ENCODE data around the gene RNF135.
"Not testable (repeated sequence)": the region's sequence is repeated elsewhere in the genome, so short reads cannot be mapped to it uniquely, and the experiment has no call there.

The RNF135 gene

GRCh38 chr17:30969989-30970830 is 629 bp upstream of the RNF135 start:
- no peak for ATAC-seq
- no peaks in the 10 kb centered on the region for H3K9me3 Mint-ChIP-seq
- peaks cover 29% of the 10 kb centered on the region for H3K4me1 Mint-ChIP-seq

GRCh38 chr17:30975042-30975820 is 4.4 kb downstream of the RNF135 start:
- Mint-ChIP-seq H3K4me1 (peaks cover 25% of the 10 kb centered on the region), H3K9me3 (no peaks in the 10 kb centered on the region), H3K27ac (peak overlapping the region; percentile 32), H3K4me3 (no peak overlapping the region), H3K36me3 (peaks cover 24% of the 10 kb centered on the region)
- DNase-seq (ENCODE audit: low spot score in 2 of 2), result no peak
- peak; percentile 39 for ATAC-seq

More at GRCh38 chr17:30969989-30970830, 629 bp upstream of the RNF135 start:
- Mint-ChIP-seq H3K27ac (peak overlapping the region; percentile 96), H3K4me3 (peak overlapping the region; percentile 96), H3K36me3 (peaks cover 13% of the 10 kb centered on the region)
- no peak for DNase-seq (ENCODE audit: low spot score in 2 of 2)

- not testable (repeated sequence) for DNase-seq (ENCODE audit: low spot score in 2 of 2); H3K9me3 Mint-ChIP-seq; ATAC-seq; H3K27ac Mint-ChIP-seq; H3K4me3 Mint-ChIP-seq
- peaks cover 13% of the 10 kb centered on the region for H3K36me3 Mint-ChIP-seq
- peaks cover 17% of the 10 kb centered on the region for H3K4me1 Mint-ChIP-seq
Measured at GRCh38 chr17:30979919-30980318, 9.1 kb downstream of the RNF135 start.

GRCh38 chr17:30981531-30982519 is 11.0 kb downstream of the RNF135 start:
- Mint-ChIP-seq H3K9me3 (no peaks in the 10 kb centered on the region), H3K4me3 (no peak overlapping the region), H3K4me1 (peaks cover 10% of the 10 kb centered on the region), H3K36me3 (peaks cover 5% of the 10 kb centered on the region), H3K27ac (peak overlapping the region; percentile 33)
- ATAC-seq (peak; percentile 72), DNase-seq (ENCODE audit: low spot score in 2 of 2) (no peak)

GRCh38 chr17:30982855-30983254 is 12.0 kb downstream of the RNF135 start:
- H3K36me3 Mint-ChIP-seq, result peaks cover 8% of the 10 kb centered on the region
- peaks cover 10% of the 10 kb centered on the region for H3K4me1 Mint-ChIP-seq
- no peaks in the 10 kb centered on the region for H3K9me3 Mint-ChIP-seq
- no peak overlapping the region for H3K4me3 Mint-ChIP-seq
- no peak for DNase-seq (ENCODE audit: low spot score in 2 of 2)
- peak overlapping the region; percentile 33 for H3K27ac Mint-ChIP-seq
- ATAC-seq, result peak; percentile 83

GRCh38 chr17:30990458-30990857 is 19.6 kb downstream of the RNF135 start:
- H3K4me3 Mint-ChIP-seq, result no peak overlapping the region
- peaks cover 54% of the 10 kb centered on the region for H3K36me3 Mint-ChIP-seq
- no peaks in the 10 kb centered on the region for H3K9me3 Mint-ChIP-seq
- ATAC-seq (no peak), DNase-seq (ENCODE audit: low spot score in 2 of 2) (no peak)
- no peak overlapping the region for H3K27ac Mint-ChIP-seq
- H3K4me1 Mint-ChIP-seq, result no peaks in the 10 kb centered on the region

- Mint-ChIP-seq H3K9me3 (no peaks in the 10 kb centered on the region), H3K27ac (no peak overlapping the region), H3K4me3 (no peak overlapping the region), H3K36me3 (peaks cover 63% of the 10 kb centered on the region), H3K4me1 (no peaks in the 10 kb centered on the region)
- ATAC-seq, result no peak
- peak in 1 of 2 donors; percentile 23 for DNase-seq (ENCODE audit: low spot score in 2 of 2)
Measured at GRCh38 chr17:30992551-30992950, 21.7 kb downstream of the RNF135 start.

GRCh38 chr17:30995347-30995746 is 24.5 kb downstream of the RNF135 start:
- H3K4me1 Mint-ChIP-seq, result no peaks in the 10 kb centered on the region
- DNase-seq (ENCODE audit: low spot score in 2 of 2) (peak in 1 of 2 donors; percentile 20), ATAC-seq (no peak)
- peaks cover 52% of the 10 kb centered on the region for H3K36me3 Mint-ChIP-seq
- no peak overlapping the region for H3K27ac Mint-ChIP-seq
- H3K9me3 Mint-ChIP-seq, result no peaks in the 10 kb centered on the region
- no peak overlapping the region for H3K4me3 Mint-ChIP-seq

- ATAC-seq (no peak), DNase-seq (ENCODE audit: low spot score in 2 of 2) (no peak)
- no peaks in the 10 kb centered on the region for H3K9me3 Mint-ChIP-seq
- H3K4me3 Mint-ChIP-seq, result no peak overlapping the region
- no peaks in the 10 kb centered on the region for H3K4me1 Mint-ChIP-seq
- no peak overlapping the region for H3K27ac Mint-ChIP-seq
- peaks cover 44% of the 10 kb centered on the region for H3K36me3 Mint-ChIP-seq
Measured at GRCh38 chr17:30996486-30996885, 25.6 kb downstream of the RNF135 start.

GRCh38 chr17:30997270-30997669 is 26.4 kb downstream of the RNF135 start:
- H3K27ac Mint-ChIP-seq, result no peak overlapping the region
- DNase-seq (ENCODE audit: low spot score in 2 of 2) (no peak), ATAC-seq (no peak)
- H3K4me3 Mint-ChIP-seq, result no peak overlapping the region
- H3K36me3 Mint-ChIP-seq, result peaks cover 44% of the 10 kb centered on the region
- H3K9me3 Mint-ChIP-seq, result no peaks in the 10 kb centered on the region
- H3K4me1 Mint-ChIP-seq, result no peaks in the 10 kb centered on the region

GRCh38 chr17:30997842-30998241 is 27.0 kb downstream of the RNF135 start:
- DNase-seq (ENCODE audit: low spot score in 2 of 2) (no peak), ATAC-seq (no peak)
- H3K36me3 Mint-ChIP-seq, result peaks cover 44% of the 10 kb centered on the region

GRCh38 chr17:31002047-31002446 is 31.2 kb downstream of the RNF135 start:
- Mint-ChIP-seq H3K4me1 (peaks cover 10% of the 10 kb centered on the region), H3K4me3 (no peak overlapping the region), H3K36me3 (peaks cover 26% of the 10 kb centered on the region), H3K9me3 (no peaks in the 10 kb centered on the region), H3K27ac (no peak overlapping the region)
- DNase-seq (ENCODE audit: low spot score in 2 of 2) (no peak), ATAC-seq (no peak)

More at GRCh38 chr17:30997842-30998241, 27.0 kb downstream of the RNF135 start:
- Mint-ChIP-seq H3K27ac (no peak overlapping the region), H3K9me3 (no peaks in the 10 kb centered on the region), H3K4me1 (no peaks in the 10 kb centered on the region), H3K4me3 (no peak overlapping the region)

- peaks cover 19% of the 10 kb centered on the region for H3K4me1 Mint-ChIP-seq
- H3K36me3 Mint-ChIP-seq, result peaks cover 15% of the 10 kb centered on the region
- no peak for ATAC-seq
- H3K9me3 Mint-ChIP-seq, result no peaks in the 10 kb centered on the region
- no peak overlapping the region for H3K4me3 Mint-ChIP-seq
- no peak for DNase-seq (ENCODE audit: low spot score in 2 of 2)
- no peak overlapping the region for H3K27ac Mint-ChIP-seq
Measured at GRCh38 chr17:31003225-31003866, 32.5 kb downstream of the RNF135 start.

- peaks cover 25% of the 10 kb centered on the region for H3K4me1 Mint-ChIP-seq
- DNase-seq (ENCODE audit: low spot score in 2 of 2) (no peak), ATAC-seq (no peak)
- H3K36me3 Mint-ChIP-seq, result peaks cover 8% of the 10 kb centered on the region
- H3K9me3 Mint-ChIP-seq, result no peaks in the 10 kb centered on the region
- no peak overlapping the region for H3K4me3 Mint-ChIP-seq
- no peak overlapping the region for H3K27ac Mint-ChIP-seq
Measured at GRCh38 chr17:31004160-31004559, 33.3 kb downstream of the RNF135 start.
